ENCODE measurements around the gene C1QTNF3.

DNA sequence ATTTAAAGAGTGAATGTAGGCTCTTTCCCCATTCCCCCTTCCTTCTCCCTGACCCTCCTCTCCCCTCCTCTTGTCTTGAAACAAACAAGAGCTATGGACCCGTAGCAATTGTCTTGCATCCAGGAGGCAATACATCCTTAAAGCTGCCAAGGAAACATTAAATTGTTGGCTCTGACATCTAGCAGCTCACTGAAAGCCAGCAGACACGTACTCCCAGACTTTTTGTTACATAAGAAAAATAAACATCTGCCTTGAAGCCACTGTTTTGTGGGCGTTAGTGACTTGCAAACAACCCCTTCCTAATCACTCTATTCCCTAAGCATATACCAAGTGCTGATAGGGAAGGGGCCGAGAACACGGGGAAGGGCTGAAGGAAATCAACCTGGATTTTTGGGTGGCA, 67.2 kb downstream of the C1QTNF3 start:
- no peak for TF ChIP-seq EZH2 (IDR thresholded peaks at IDR 0.05; ENCODE audit: borderline replicate concordance, low read length)
- TF ChIP-seq, protein P1, sequence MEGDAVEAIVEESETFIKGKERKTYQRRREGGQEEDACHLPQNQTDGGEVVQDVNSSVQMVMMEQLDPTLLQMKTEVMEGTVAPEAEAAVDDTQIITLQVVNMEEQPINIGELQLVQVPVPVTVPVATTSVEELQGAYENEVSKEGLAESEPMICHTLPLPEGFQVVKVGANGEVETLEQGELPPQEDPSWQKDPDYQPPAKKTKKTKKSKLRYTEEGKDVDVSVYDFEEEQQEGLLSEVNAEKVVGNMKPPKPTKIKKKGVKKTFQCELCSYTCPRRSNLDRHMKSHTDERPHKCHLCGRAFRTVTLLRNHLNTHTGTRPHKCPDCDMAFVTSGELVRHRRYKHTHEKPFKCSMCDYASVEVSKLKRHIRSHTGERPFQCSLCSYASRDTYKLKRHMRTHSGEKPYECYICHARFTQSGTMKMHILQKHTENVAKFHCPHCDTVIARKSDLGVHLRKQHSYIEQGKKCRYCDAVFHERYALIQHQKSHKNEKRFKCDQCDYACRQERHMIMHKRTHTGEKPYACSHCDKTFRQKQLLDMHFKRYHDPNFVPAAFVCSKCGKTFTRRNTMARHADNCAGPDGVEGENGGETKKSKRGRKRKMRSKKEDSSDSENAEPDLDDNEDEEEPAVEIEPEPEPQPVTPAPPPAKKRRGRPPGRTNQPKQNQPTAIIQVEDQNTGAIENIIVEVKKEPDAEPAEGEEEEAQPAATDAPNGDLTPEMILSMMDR (conservative IDR thresholded peaks at IDR 0.05 in 1 of 2, IDR thresholded peaks at IDR 0.05 in 1 of 2; ENCODE audit: extremely low read depth in 1 of 2, insufficient read depth in 1 of 2, low read depth in 1 of 2, low read length in 2 of 2), result no peak
